ENCODE data around the gene ITGA6. TPM values are rescaled to one million over a fixed set of nuclear protein-coding genes. Genes with fewer than 3 reads are reported as not detected.

Gene ITGA6
- total and polyA plus RNA-seq, 7 donors = 16.4 to 46.5 (median 25.9) TPM

GRCh38 chr2:172433144-172433543, 5.8 kb downstream of the ITGA6 start:
- Histone ChIP-seq H3K4me1 (peaks cover 48% of the 10 kb centered on the region), H3K9me3 (no peaks in the 10 kb centered on the region), H3K27ac (peak overlapping the region; percentile 27), H3K27me3 (ENCODE audit: insufficient read depth in 3 of 3, low read length in 2 of 3) (no peaks in the 10 kb centered on the region), H3K36me3 (ENCODE audit: insufficient read depth in 1 of 2, low read depth in 1 of 2) (no peaks in the 10 kb centered on the region), H3K4me3 (peak overlapping the region; percentile 94)
- no peak for DNase-seq
- intact Hi-C loops (cut with DNase I) = no loop called here
- 64 to 67% (median 65%) methylated on average over 3 of the region's 3 CpGs for WGBS, 3 donors
- no peak for TF ChIP-seq CTCF (IDR thresholded peaks at IDR 0.05)
- ATAC-seq = peak in 1 of 4 donors; percentile 23

DNA sequence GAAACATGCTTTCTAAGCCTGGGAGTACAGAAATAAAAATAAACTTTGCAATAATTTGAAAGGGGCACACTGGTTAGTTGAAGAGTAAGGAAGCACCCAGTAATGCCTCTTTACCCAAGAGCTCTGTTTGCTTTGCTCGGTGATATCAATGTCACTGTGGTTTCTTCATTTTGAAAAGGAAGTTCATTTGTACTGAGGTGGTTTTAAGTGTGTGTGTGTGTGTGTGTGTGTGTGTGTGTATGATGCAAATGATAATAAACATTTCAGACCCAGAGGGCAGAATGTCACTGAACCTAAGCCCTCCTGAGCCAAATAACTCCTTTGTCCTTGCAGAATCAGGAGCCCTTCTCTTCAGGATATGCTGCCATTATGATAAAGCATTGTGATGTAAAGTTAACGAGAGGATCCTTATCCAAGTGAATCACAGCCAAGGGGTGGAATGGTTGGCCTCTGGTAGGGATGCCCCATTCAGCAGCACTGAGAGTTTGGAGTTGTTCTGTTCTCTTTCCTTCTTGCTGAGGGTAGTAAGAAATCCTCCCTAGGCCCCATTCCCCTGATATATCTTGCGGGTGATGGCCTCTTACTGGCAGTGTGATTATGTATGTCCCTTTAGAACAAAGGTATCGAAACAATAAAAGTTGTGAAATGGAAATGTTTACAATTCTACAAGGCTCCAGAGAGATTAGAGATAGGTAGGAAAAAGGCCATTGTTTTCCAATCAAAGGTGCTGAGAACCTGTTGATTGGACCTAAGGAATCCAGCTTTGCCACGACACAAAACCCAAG, 7.6 kb downstream of the ITGA6 start:
- H3K27ac ChIP-seq = no peak overlapping the region

GRCh38 chr2:172435606-172435911, 8.2 kb downstream of the ITGA6 start:
- ATAC-seq (no peak), DNase-seq (no peak)
- Histone ChIP-seq H3K27ac (no peak overlapping the region), H3K36me3 (ENCODE audit: insufficient read depth in 1 of 2, low read depth in 1 of 2) (no peaks in the 10 kb centered on the region), H3K9me3 (no peaks in the 10 kb centered on the region), H3K27me3 (ENCODE audit: insufficient read depth in 3 of 3, low read length in 2 of 3) (no peaks in the 10 kb centered on the region), H3K4me1 (peaks cover 65% of the 10 kb centered on the region), H3K4me3 (no peak overlapping the region)
- no peak for TF ChIP-seq CTCF (IDR thresholded peaks at IDR 0.05)
- WGBS, 3 donors = 93 to 99% (median 97%) methylated on average over 4 of the region's 4 CpGs
- intact Hi-C loops (cut with DNase I) = no loop called here

More for the DNA sequence above, 7.6 kb downstream of the ITGA6 start:
- no peaks in the 10 kb centered on the region for H3K27me3 ChIP-seq (ENCODE audit: insufficient read depth in 3 of 3, low read length in 2 of 3)
- no peaks in the 10 kb centered on the region for H3K9me3 ChIP-seq
- no peak for TF ChIP-seq CTCF (IDR thresholded peaks at IDR 0.05)
- 74 to 79% (median 78%) methylated on average over 5 of the region's 5 CpGs for whole genome bisulfite sequencing, 3 donors
- no peak overlapping the region for H3K4me3 ChIP-seq
- intact Hi-C loops (cut with DNase I) = no loop called here
- no peak for ATAC-seq
- no peaks in the 10 kb centered on the region for H3K36me3 ChIP-seq (ENCODE audit: insufficient read depth in 1 of 2, low read depth in 1 of 2)
- DNase-seq = no peak
- H3K4me1 ChIP-seq = peaks cover 65% of the 10 kb centered on the region

- peaks cover 65% of the 10 kb centered on the region for H3K4me1 ChIP-seq
- no peaks in the 10 kb centered on the region for H3K9me3 ChIP-seq
- 85 to 93% (median 86%) methylated on average over 1 of the region's 1 CpG for WGBS, 3 donors
- H3K27me3 ChIP-seq (ENCODE audit: insufficient read depth in 3 of 3, low read length in 2 of 3) = no peaks in the 10 kb centered on the region
- intact Hi-C loops (cut with DNase I) = no loop called here
- ATAC-seq (no peak), DNase-seq (no peak)
- H3K4me3 ChIP-seq = no peak overlapping the region
- TF ChIP-seq CTCF (IDR thresholded peaks at IDR 0.05) = no peak
- H3K27ac ChIP-seq = no peak overlapping the region
- H3K36me3 ChIP-seq (ENCODE audit: insufficient read depth in 1 of 2, low read depth in 1 of 2) = no peaks in the 10 kb centered on the region
These were observed 9.5 kb downstream of the ITGA6 start for GRCh38 chr2:172436889-172437288.

Measured in psoas muscle (tissue), 8 donors.